ENCODE measurements around the gene MYH8. TPM values are rescaled to one million over a fixed set of nuclear protein-coding genes. Genes with fewer than 3 reads are reported as not detected.

Gene MYH8
- total RNA-seq, 1 donor from 2014 or later: not detected

GRCh38 chr17:10392880-10393279, 28.9 kb downstream of the MYH8 start:
- no peak for ATAC-seq
- intact Hi-C loops (cut with DNase I): no loop called here
- no peak for DNase-seq (ENCODE audit: low spot score)

- DNase-seq (ENCODE audit: low spot score) (no peak), ATAC-seq (no peak)
- intact Hi-C loops (cut with DNase I): no loop called here
These were observed 35.9 kb downstream of the MYH8 start for GRCh38 chr17:10385871-10386270.

- intact Hi-C loops (cut with DNase I): no loop called here
- DNase-seq (ENCODE audit: low spot score): no peak
- ATAC-seq: no peak
These were observed 37.6 kb downstream of the MYH8 start for GRCh38 chr17:10384175-10384574.

GRCh38 chr17:10380631-10381408, 40.9 kb downstream of the MYH8 start:
- intact Hi-C loops (cut with DNase I): no loop called here
- no peak for ATAC-seq
- DNase-seq (ENCODE audit: low spot score): no peak

- no peak for DNase-seq (ENCODE audit: low spot score)
- intact Hi-C loops (cut with DNase I): no loop called here
- no peak for ATAC-seq
These were observed 48.8 kb downstream of the MYH8 start, which contains the start of gene MYH13 for GRCh38 chr17:10372906-10373305. TSS of gene MYH13 (minus strand) at chr17:10373006. CDS start at chr17:10364530, 8,476 bp downstream.

GRCh38 chr17:10370016-10370608, 51.6 kb downstream of the MYH8 start:
- ATAC-seq: no peak
- intact Hi-C loops (cut with DNase I): no loop called here
- DNase-seq (ENCODE audit: low spot score): no peak

DNA sequence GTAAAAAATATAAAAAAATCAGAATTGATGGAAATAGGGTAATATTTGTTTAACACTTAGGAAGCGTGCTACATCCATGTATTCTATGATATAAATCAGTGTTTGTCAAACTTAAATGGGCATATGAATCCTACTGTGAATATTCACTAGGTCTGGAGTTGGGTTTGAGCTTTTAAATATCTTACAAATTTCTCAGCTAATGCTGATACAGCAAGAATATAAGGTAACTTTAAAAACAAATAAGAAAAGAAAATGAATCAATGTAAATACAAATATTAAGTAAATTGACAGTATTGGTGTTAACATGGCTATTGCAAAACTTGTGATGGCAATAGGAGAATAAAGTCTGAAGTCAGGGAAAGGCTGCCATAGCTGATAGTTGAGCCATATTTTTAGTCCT, 52.5 kb downstream of the MYH8 start:
- ATAC-seq: no peak
- intact Hi-C loops (cut with DNase I): no loop called here
- DNase-seq (ENCODE audit: low spot score): no peak

- DNase-seq (ENCODE audit: low spot score) (no peak), ATAC-seq (no peak)
- intact Hi-C loops (cut with DNase I): no loop called here
These were observed 53.2 kb downstream of the MYH8 start for GRCh38 chr17:10368561-10368960.

DNA sequence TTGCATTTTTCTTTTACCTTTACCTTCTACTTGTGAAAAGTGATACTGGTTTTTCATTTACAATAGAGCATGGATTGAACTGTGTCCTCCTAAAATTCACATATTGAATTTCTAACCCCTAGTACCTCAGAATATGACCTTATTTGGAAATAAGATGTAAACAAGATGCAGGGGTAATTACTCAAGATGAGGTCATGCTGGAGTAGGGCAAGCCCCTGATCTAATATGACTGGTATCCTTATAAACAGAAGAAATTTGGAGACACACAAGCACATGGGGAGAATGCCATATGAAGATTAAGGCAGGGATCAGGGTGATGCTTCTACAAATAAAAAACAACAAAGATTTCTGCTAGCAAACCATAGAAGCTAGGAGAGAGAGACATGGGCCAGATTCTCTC, 61.2 kb downstream of the MYH8 start:
- intact Hi-C loops (cut with DNase I): no loop called here
- DNase-seq (ENCODE audit: low spot score) (no peak), ATAC-seq (no peak)

DNA sequence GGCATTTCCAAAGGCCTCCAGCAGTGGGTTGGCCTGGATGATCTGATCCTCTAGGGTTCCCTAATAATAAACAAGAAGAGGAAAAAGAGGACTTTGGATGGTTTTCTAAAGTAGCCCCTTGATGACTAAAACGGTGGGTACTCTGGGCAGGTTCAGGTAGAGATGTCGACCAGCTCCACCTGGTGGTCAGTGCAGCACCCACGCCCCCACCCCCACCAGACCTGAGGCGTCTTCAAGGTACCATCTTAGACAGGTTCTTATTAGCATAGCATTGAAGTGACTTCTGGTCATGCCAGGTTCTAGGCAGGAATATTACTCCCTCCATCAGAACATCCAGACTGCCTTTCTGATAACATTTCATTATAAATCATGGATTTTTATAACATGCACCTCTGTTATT, 64.0 kb downstream of the MYH8 start:
- intact Hi-C loops (cut with DNase I): no loop called here
- DNase-seq (ENCODE audit: low spot score) (no peak), ATAC-seq (no peak)

DNA sequence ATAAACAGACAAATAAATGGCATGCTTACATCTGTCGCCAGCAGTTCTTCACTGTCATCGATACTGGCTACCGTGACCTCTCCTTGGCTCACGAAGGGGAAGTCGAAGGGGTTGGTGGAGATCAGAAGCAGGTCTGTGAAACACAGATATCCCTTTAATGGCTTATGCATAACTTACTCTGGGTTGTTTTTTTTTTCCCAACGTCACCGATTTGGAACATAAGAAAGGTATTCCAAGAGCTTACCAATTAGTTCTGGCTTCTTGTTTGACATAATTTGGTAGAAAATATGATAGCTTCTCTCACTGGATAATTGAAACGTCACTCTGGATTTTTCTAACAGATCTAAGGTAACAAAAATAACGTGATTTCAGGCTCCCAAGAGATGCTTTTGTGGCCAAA, 67.1 kb downstream of the MYH8 start:
- DNase-seq (ENCODE audit: low spot score) (no peak), ATAC-seq (no peak)
- intact Hi-C loops (cut with DNase I): no loop called here

- intact Hi-C loops (cut with DNase I): no loop called here
- ATAC-seq (no peak), DNase-seq (ENCODE audit: low spot score) (no peak)
These were observed 68.9 kb downstream of the MYH8 start for GRCh38 chr17:10352893-10353292.

DNA sequence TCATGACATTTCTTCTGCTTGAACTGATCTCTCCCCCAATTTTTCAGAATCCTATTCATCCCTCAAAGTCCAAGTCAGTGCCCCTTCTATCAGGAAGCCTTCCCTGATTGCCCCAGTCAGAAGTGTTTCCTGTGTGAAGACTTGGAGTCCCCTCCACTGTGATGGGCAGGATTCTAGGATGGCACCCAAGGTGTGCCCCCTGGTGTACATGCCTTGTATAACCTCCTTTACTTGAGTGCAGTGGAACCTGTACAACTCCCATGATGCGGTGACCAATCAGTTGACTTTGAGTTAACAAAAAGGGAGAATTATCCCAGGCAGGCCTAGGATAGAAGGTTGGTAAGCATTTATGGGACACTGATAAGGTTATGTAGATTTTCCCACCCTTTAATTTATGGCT, 72.3 kb downstream of the MYH8 start:
- ATAC-seq (no peak), DNase-seq (ENCODE audit: low spot score) (no peak)
- intact Hi-C loops (cut with DNase I): no loop called here

- no peak for DNase-seq (ENCODE audit: low spot score)
- intact Hi-C loops (cut with DNase I): no loop called here
- no peak for ATAC-seq
These were observed 76.9 kb downstream of the MYH8 start for GRCh38 chr17:10344816-10345215.

Other genes starting within 250 kb of the MYH8 start
- 431 TPM for gene GAS7, start 223.3 kb downstream of the MYH8 start, total RNA-seq
- not detected for gene MYH13, start 48.9 kb downstream of the MYH8 start, total RNA-seq
- gene MYH4, start 47.6 kb upstream of the MYH8 start, total RNA-seq: not detected
- not detected for gene MYH1, start 96.6 kb upstream of the MYH8 start, total RNA-seq
- gene MYH2, start 127.7 kb upstream of the MYH8 start, total RNA-seq: not detected
- gene MYH3, start 235.4 kb upstream of the MYH8 start, total RNA-seq: 4.3 TPM

All from sciatic nerve (tissue), 2 donors.